Left ventricle myocardium inferior (tissue), 1 donor: ENCODE measurements around the gene PSMC5. TPM values are rescaled to one million over a fixed set of nuclear protein-coding genes. Genes with fewer than 3 reads are reported as not detected.

Experiments
- DNase-seq: peaks from one replicate; pipeline ENCODE4 v3.0.0-alpha.2; 2020
- H3K27ac ChIP-seq: fragments of 200-600 bp; replicated peaks from 2 replicates; pipeline ENCODE4 v1.8.0; 2021
- H3K27me3 ChIP-seq: fragments of 200-600 bp; 2 replicates; pipeline ENCODE4 v1.8.0; 2021; ENCODE audit warnings: low read depth
- H3K36me3 ChIP-seq: fragments of 200-600 bp; 2 replicates; pipeline ENCODE4 v1.8.0; 2021
- H3K4me1 ChIP-seq: fragments of 200-600 bp; 2 replicates; pipeline ENCODE4 v1.8.0; 2021
- H3K4me3 ChIP-seq: fragments of 200-600 bp; 2 replicates; pipeline ENCODE4 v1.8.0; 2021; ENCODE audit warnings: mild to moderate bottlenecking, moderate library complexity
- H3K9me3 ChIP-seq: fragments of 200-600 bp; replicated peaks from 2 replicates; pipeline ENCODE4 v1.8.0; 2021
- CTCF ChIP-seq: fragments of 200-600 bp; IDR thresholded peaks from 2 replicates; pipeline ENCODE4 v1.8.0; 2021; ENCODE audit warnings: antibody characterized with exemption, mild to moderate bottlenecking, borderline replicate concordance
- intact Hi-C: fragments of 100-400 bp; cut with micrococcal nuclease; formaldehyde crosslinking; loops from one replicate; pipeline ENCODE4 v1.11.0; 2022
- total RNA-seq: library from RNA; stranded (reverse); fragmentation: NEBNext Ultra II Directional; extraction: Animal tissue kit (Norgen Biotek cat#: 25700); gene quantifications from one replicate; pipeline ENCODE4 v1.2.1, GENCODE V29; 2021
- donor health status: DM: no; HTN: yes; CAD: no; lungs with severe emphysema.

Gene PSMC5
- total RNA-seq, 1 donor from 2014 or later = 115 TPM

- Histone ChIP-seq H3K9me3 (no peaks in the 10 kb centered on the region), H3K27ac (no peak overlapping the region), H3K4me3 (no peak overlapping the region), H3K36me3 (peaks cover 84% of the 10 kb centered on the region), H3K27me3 (no peaks in the 10 kb centered on the region), H3K4me1 (peaks cover 37% of the 10 kb centered on the region)
- TF ChIP-seq CTCF = no peak
- DNase-seq = no peak
- intact Hi-C loops = no loop called here
Measured at GRCh38 chr17:63822537-63822936, 4.7 kb upstream of the PSMC5 start.

- H3K27ac ChIP-seq = no peak overlapping the region
- intact Hi-C loops = no loop called here
- DNase-seq = no peak
Measured at GRCh38 chr17:63823659-63824331, 3.4 kb upstream of the PSMC5 start.

GRCh38 chr17:63824362-63824761, 2.9 kb upstream of the PSMC5 start:
- DNase-seq = no peak
- Histone ChIP-seq H3K4me1 (peaks cover 53% of the 10 kb centered on the region), H3K9me3 (no peaks in the 10 kb centered on the region), H3K4me3 (no peak overlapping the region), H3K27me3 (no peaks in the 10 kb centered on the region), H3K36me3 (peaks cover 70% of the 10 kb centered on the region), H3K27ac (no peak overlapping the region)
- TF ChIP-seq CTCF = no peak
- intact Hi-C loops = no loop called here

More at GRCh38 chr17:63823659-63824331, 3.4 kb upstream of the PSMC5 start:
- H3K27me3 ChIP-seq = no peaks in the 10 kb centered on the region
- no peak for TF ChIP-seq CTCF
- H3K4me3 ChIP-seq = no peak overlapping the region
- H3K36me3 ChIP-seq = peaks cover 71% of the 10 kb centered on the region
- peaks cover 49% of the 10 kb centered on the region for H3K4me1 ChIP-seq
- H3K9me3 ChIP-seq = no peaks in the 10 kb centered on the region

- Histone ChIP-seq H3K4me3 (peak overlapping the region; percentile 98), H3K27ac (peak overlapping the region; percentile 98), H3K27me3 (no peaks in the 10 kb centered on the region), H3K4me1 (peaks cover 54% of the 10 kb centered on the region), H3K9me3 (no peaks in the 10 kb centered on the region), H3K36me3 (peaks cover 70% of the 10 kb centered on the region)
- intact Hi-C loops = no loop called here
- no peak for TF ChIP-seq CTCF
- DNase-seq = peak; percentile 27
Measured at GRCh38 chr17:63826468-63827001, 696 bp upstream of the PSMC5 start.

GRCh38 chr17:63827801-63828221, 580 bp downstream of the PSMC5 start:
- Histone ChIP-seq H3K27ac (peak overlapping the region; percentile 98), H3K9me3 (no peaks in the 10 kb centered on the region), H3K4me3 (peak overlapping the region; percentile 98), H3K27me3 (no peaks in the 10 kb centered on the region), H3K4me1 (peaks cover 54% of the 10 kb centered on the region), H3K36me3 (peaks cover 70% of the 10 kb centered on the region)
- DNase-seq = no peak
- TF ChIP-seq CTCF = no peak
- intact Hi-C loops = no loop called here
